ENCODE results near the gene DLL3.

Gene DLL3

DNA sequence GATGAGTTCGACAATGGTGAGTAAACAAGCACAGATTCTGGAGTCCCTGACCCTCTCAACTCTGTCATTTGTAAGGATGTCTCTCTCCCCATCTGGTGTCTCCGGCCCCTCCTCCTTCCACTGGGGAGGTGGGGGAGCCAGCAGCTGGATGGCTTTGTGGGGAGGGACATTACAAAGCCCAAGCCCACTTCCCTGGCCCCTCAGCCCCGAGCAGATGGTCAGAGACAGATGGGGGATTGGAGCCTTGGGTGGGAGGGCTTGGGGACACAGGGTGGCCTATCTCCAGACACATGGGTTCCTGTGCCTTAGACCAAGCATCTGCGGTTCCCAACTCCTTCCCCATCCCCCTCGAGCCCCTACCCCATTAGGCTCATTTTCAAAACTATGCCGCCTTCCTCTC, 15.6 kb upstream of the DLL3 start:
- no peak for DNase-seq

- no peak for DNase-seq
These were observed 9.0 kb upstream of the DLL3 start for GRCh38 chr19:39489756-39490155.

- DNase-seq, result no peak
These were observed 6.5 kb upstream of the DLL3 start for GRCh38 chr19:39492225-39492624.

DNA sequence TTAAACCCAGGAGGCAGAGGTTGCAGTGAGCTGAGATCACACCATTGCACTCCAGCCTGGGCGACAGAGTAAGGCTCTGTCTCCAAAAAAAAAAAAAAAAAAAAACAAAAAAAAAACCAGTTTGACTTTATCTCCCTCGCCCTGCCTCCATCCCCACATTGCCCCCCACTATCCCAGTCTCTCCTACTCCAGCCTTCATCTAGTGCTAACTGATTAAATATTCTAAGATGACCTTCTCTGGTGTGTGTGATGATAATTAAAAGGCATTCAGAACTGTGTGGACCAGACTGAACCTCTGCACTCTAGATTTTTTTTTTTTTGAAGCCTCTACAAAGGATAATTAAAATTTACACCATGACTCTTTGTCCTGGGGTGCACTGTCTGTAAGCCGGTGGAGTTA, 6.0 kb upstream of the DLL3 start:
- no peak for DNase-seq

- no peak for DNase-seq
These were observed 4.1 kb upstream of the DLL3 start for GRCh38 chr19:39494661-39495060.

GRCh38 chr19:39496063-39496462, 2.7 kb upstream of the DLL3 start:
- no peak for DNase-seq

DNA sequence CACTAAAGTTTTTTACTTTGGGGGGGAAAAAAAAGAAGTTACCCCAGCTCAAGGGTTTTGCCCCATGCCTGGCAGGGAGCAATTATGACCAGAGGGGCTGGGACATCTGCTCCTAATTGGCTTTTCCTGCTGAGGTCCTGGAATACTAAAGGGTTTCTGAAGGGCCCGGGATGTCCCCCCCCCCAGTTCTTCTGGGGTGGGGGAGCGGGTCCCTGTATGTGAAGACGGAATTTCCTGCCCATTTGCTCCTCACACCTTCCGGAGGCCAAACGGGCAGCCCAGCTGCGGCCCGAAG, 1.1 kb upstream of the DLL3 start:
- no peak for DNase-seq

- DNase-seq, result peak; percentile 67
These were observed 550 bp upstream of the DLL3 start for GRCh38 chr19:39497996-39498797.

GRCh38 chr19:39499932-39500331, 1.2 kb downstream of the DLL3 start:
- DNase-seq, result no peak

DNA sequence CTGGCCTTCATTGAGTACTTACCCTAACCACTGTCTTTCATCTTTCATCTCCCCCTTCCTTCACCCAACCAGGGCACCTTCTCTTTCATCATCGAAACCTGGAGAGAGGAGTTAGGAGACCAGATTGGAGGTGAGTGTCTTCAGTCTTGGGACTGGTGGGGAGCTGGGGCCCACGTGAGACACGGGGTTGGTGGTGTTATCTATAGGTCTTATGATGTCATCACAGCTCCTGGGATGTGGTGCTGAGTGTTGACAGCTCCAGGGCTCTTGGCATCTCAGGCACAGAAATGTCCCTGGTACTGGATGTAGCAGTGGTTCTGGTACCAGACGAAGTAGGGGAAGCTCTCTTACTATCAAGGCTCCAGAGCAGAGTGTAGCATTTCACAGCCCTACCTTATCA, 1.8 kb downstream of the DLL3 start:
- DNase-seq, result no peak

GRCh38 chr19:39501340-39501739, 2.6 kb downstream of the DLL3 start:
- no peak for DNase-seq

GRCh38 chr19:39502640-39503417, 4.1 kb downstream of the DLL3 start:
- peak; percentile 93 for DNase-seq

GRCh38 chr19:39506598-39506943, 7.8 kb downstream of the DLL3 start:
- no peak for DNase-seq

DNA sequence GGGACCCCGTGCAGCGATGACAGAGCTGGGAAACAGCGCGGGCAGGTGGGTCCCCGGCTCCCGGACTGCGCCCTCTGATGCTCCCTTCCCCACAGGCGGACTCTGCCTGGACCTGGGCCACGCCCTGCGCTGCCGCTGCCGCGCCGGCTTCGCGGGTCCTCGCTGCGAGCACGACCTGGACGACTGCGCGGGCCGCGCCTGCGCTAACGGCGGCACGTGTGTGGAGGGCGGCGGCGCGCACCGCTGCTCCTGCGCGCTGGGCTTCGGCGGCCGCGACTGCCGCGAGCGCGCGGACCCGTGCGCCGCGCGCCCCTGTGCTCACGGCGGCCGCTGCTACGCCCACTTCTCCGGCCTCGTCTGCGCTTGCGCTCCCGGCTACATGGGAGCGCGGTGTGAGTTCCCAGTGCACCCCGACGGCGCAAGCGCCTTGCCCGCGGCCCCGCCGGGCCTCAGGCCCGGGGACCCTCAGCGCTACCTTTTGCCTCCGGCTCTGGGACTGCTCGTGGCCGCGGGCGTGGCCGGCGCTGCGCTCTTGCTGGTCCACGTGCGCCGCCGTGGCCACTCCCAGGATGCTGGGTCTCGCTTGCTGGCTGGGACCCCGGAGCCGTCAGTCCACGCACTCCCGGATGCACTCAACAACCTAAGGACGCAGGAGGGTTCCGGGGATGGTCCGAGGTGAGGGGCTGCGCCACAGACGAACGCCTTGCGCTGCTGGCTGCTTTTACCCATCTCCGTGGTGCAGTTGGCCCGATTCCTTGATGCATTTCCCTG, 8.4 kb downstream of the DLL3 start:
- peak; percentile 82 for DNase-seq

DNA sequence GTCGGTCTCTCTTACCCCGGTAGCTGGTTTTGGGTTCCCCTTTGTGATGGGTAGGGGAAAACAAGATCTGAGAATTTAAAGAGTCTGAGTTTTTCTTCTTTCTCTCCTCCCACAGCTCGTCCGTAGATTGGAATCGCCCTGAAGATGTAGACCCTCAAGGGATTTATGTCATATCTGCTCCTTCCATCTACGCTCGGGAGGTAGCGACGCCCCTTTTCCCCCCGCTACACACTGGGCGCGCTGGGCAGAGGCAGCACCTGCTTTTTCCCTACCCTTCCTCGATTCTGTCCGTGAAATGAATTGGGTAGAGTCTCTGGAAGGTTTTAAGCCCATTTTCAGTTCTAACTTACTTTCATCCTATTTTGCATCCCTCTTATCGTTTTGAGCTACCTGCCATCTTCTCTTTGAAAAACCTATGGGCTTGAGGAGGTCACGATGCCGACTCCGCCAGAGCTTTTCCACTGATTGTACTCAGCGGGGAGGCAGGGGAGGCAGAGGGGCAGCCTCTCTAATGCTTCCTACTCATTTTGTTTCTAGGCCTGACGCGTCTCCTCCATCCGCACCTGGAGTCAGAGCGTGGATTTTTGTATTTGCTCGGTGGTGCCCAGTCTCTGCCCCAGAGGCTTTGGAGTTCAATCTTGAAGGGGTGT, 9.1 kb downstream of the DLL3 start:
- no peak for DNase-seq

DNA sequence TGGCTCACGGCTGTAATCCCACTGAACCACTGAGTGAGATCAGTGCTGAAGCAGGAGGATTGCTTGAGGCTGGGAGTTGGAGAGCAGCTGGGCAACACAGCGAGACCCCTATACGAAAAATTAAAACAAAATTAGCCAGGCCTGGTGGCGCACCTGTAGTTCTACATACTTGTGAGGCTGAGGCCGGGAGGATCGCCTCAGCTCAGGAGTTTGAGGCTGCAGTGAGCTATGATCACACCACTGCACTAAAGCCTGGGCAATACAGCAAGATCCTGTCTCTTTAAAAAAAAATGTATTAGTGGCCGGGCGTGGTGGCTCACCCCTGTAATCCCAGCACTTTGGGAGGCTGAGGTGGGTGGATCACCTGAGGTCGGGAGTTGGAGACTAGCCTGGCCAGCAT, 9.9 kb downstream of the DLL3 start:
- DNase-seq, result no peak

GRCh38 chr19:39509233-39509632, 10.5 kb downstream of the DLL3 start:
- DNase-seq, result no peak

DNA sequence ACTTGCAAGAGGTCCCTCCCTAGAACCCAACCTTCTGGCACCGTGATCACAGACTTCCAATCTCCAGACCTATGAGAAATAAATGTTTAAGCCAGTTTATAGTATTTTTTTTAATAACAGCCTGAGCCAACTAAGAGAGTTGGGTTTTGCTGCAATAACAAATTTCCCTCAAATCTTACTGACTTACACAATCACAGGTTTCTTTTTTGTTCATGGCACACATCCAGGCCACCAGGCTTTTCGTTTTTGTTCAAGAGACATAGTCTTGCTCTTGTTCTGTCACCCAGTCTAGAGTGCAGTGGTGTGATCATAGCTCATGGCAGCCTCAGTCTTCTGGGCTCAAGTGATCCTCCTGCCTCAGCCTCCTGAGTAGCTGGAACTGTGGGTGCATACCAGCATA, 14.2 kb downstream of the DLL3 start:
- no peak for DNase-seq

GRCh38 chr19:39514840-39515550, 16.2 kb downstream of the DLL3 start, which contains the start of gene SELENOV:
TSS of gene SELENOV (plus strand) at chr19:39515139. CDS start at chr19:39515213, 74 bp downstream.
- no peak for DNase-seq

GRCh38 chr19:39515551-39516191, 16.9 kb downstream of the DLL3 start:
- DNase-seq, result no peak

GRCh38 chr19:39516270-39516669, 17.5 kb downstream of the DLL3 start:
- no peak for DNase-seq

GRCh38 chr19:39517432-39517831, 18.7 kb downstream of the DLL3 start:
- DNase-seq, result no peak
